A549 (cell line): ENCODE data around the gene ANKRD28. TPM values are rescaled to one million over a fixed set of nuclear protein-coding genes. Genes with fewer than 3 reads are reported as not detected.
"Not testable (repeated sequence)": the region's sequence is repeated elsewhere in the genome, so short reads cannot be mapped to it uniquely, and the experiment has no call there.

ENCODE experiments used
- ATAC-seq, 2 experiments: fragments of 200-7000 bp in 1 of 2; fragments of >200 bp in 1 of 2; cut with Nextera tagmentation in 1 of 2; cut with Tn5 transposase in 1 of 2; 3 replicates each; pipeline versions ENCODE4 v1.8.0 to v1.9.1; 2018 to 2020; ENCODE audit warnings: mild to moderate bottlenecking in 1 of 2, moderate library complexity in 1 of 2
- CTCF ChIA-PET: fragments of 300-600 bp; sonication (Branson Sonifier 250); formaldehyde crosslinking; extraction: SDS; loops from one replicate; lab custom pipeline; 2021; ENCODE audit warnings: antibody characterized with exemption, inconsistent platforms; lab: Yijun Ruan, JAX
- POLR2A ChIA-PET: fragments of 350-600 bp; formaldehyde crosslinking; extraction: SDS; loops from one replicate; lab custom pipeline; 2021; ENCODE audit warnings: antibody characterized with exemption, inconsistent platforms; lab: Yijun Ruan, JAX
- DNase-seq, 2 experiments: peaks; one replicate each; pipeline versions ENCODE4 v3.0.0 to v3.0.0-alpha.2; 2011 to 2016; ENCODE audit warnings: low read depth in 1 of 2, low spot score in 1 of 2
- FAIRE-seq: peaks from 2 replicates; lab custom pipeline; 2011; peaks lifted over from hg19 to GRCh38; lab: Jason Lieb, UNC
- H3K27ac ChIP-seq, 2 experiments: fragments of >200 bp; sonication (Bioruptor Twin); formaldehyde crosslinking; 3 replicates each; pipeline ENCODE4 v1.5.1; 2016 to 2017
- H3K4me1 ChIP-seq: fragments of >200 bp; sonication (Bioruptor Twin); formaldehyde crosslinking; 3 replicates; pipeline ENCODE4 v1.6.1; 2016
- H3K4me2 ChIP-seq: fragments of >200 bp; sonication (Bioruptor Twin); formaldehyde crosslinking; 3 replicates; pipeline ENCODE4 v1.6.1; 2016
- H3K4me3 ChIP-seq: fragments of >200 bp; sonication (Bioruptor Twin); formaldehyde crosslinking; 3 replicates; pipeline ENCODE4 v1.5.1; 2016
- H3K9me3 ChIP-seq: fragments of >200 bp; sonication (Bioruptor Twin); formaldehyde crosslinking; 3 replicates; pipeline ENCODE4 v1.6.1; 2016
- CBX2 ChIP-seq: fragments of 200-600 bp; sonication (generic); IDR thresholded peaks from 2 replicates; pipeline ENCODE4 v1.6.1; 2016; ENCODE audit warnings: low read depth, mild to moderate bottlenecking, borderline replicate concordance
- CHD4 ChIP-seq: fragments of 200-600 bp; sonication (generic); IDR thresholded peaks from 2 replicates; pipeline ENCODE4 v1.6.1; 2016; ENCODE audit warnings: antibody characterized with exemption, mild to moderate bottlenecking, borderline replicate concordance
- E2F6 ChIP-seq: IDR thresholded peaks from 2 replicates; pipeline ENCODE4 v1.6.1; 2012; ENCODE audit warnings: low read depth, borderline replicate concordance
- ELK1 ChIP-seq: fragments of 150-350 bp; IDR thresholded peaks from 2 replicates; pipeline ENCODE4 v1.6.1; 2014; ENCODE audit warnings: low read depth, mild to moderate bottlenecking, low read length
- EP300 ChIP-seq, 2 experiments: fragments of >200 bp; sonication (Bioruptor Twin); formaldehyde crosslinking; IDR thresholded peaks; 2 replicates in 1 of 2; 3 replicates in 1 of 2; pipeline ENCODE4 v1.6.1; 2016 to 2017
- FOSB ChIP-seq: fragments of 250-450 bp; sonication (Bioruptor Pico); IDR thresholded peaks from 2 replicates; pipeline ENCODE4 v1.5.0; 2020; ENCODE audit warnings: mild to moderate bottlenecking, moderate library complexity
- FOSL2 ChIP-seq, 2 experiments: fragments of 450-650 bp in 1 of 2; fragments of >200 bp in 1 of 2; sonication (Bioruptor Twin) in 1 of 2; formaldehyde crosslinking; IDR thresholded peaks; 2 replicates each; pipeline versions ENCODE4 v1.5.0 to v1.6.1; 2016 to 2020; ENCODE audit warnings: mild to moderate bottlenecking in 1 of 2, moderate library complexity in 1 of 2
- GATA3 ChIP-seq: IDR thresholded peaks from 2 replicates; pipeline ENCODE4 v1.6.1; 2012; ENCODE audit warnings: borderline replicate concordance
- HEYL ChIP-seq: fragments of 250-450 bp; sonication (Bioruptor Pico); IDR thresholded peaks from 2 replicates; pipeline ENCODE4 v1.8.0; 2021; ENCODE audit warnings: mild to moderate bottlenecking, moderate library complexity
- HOXB13 ChIP-seq: fragments of 250-450 bp; sonication (Bioruptor Pico); IDR thresholded peaks from 2 replicates; pipeline ENCODE4 v1.5.0; 2020; ENCODE audit warnings: low read depth, mild to moderate bottlenecking, moderate library complexity
- MAFK ChIP-seq: fragments of 450-650 bp; IDR thresholded peaks from 2 replicates; pipeline ENCODE4 v1.6.1; 2014; ENCODE audit not compliant: partially characterized antibody
- MAX ChIP-seq: IDR thresholded peaks from 2 replicates; pipeline ENCODE4 v1.6.1; 2012
- MYC ChIP-seq: IDR thresholded peaks from 2 replicates; pipeline ENCODE4 v1.6.1; 2012; ENCODE audit warnings: mild to moderate bottlenecking, inconsistent platforms, low read length, improper control_type of control experiment, borderline replicate concordance
- NPAS2 ChIP-seq: fragments of 250-450 bp; sonication (Bioruptor Pico); IDR thresholded peaks from 2 replicates; pipeline ENCODE4 v1.8.0; 2022; ENCODE audit warnings: mild to moderate bottlenecking, moderate library complexity, borderline replicate concordance
- RAD21 ChIP-seq, 2 experiments: fragments of >200 bp in 1 of 2; sonication (Bioruptor Twin) in 1 of 2; formaldehyde crosslinking in 1 of 2; IDR thresholded peaks in 1 of 2; conservative IDR thresholded peaks in 1 of 2; 2 replicates in 1 of 2; 3 replicates in 1 of 2; pipeline ENCODE4 v1.6.1; 2012 to 2018; ENCODE audit warnings: inconsistent platforms in 1 of 2
- RCOR1 ChIP-seq: fragments of 150-350 bp; IDR thresholded peaks from 2 replicates; pipeline ENCODE4 v1.6.1; 2014; ENCODE audit warnings: antibody characterized with exemption, low read length, low read depth
- REST ChIP-seq: fragments of 200-600 bp; sonication (generic); IDR thresholded peaks from 2 replicates; pipeline ENCODE4 v1.6.1; 2016; ENCODE audit warnings: antibody characterized with exemption, mild to moderate bottlenecking, moderate library complexity
- RFX5 ChIP-seq: fragments of 450-650 bp; IDR thresholded peaks from 2 replicates; pipeline ENCODE4 v1.7.1; 2014; ENCODE audit warnings: antibody characterized with exemption, mild to moderate bottlenecking, moderate library complexity
- SMC3 ChIP-seq: fragments of >200 bp; sonication (Bioruptor Twin); formaldehyde crosslinking; IDR thresholded peaks from 3 replicates; pipeline ENCODE4 v1.6.1; 2018; ENCODE audit warnings: inconsistent platforms
- USF2 ChIP-seq: fragments of 450-650 bp; IDR thresholded peaks from 2 replicates; pipeline ENCODE4 v1.6.1; 2014; ENCODE audit warnings: antibody characterized with exemption
- WGBS: methylation state at CpG from one replicate; pipeline ENCODE4 v1.1.6; 2017; ENCODE audit errors: missing lambda C conversion rate; 5-methylcytosine and 5-hydroxymethylcytosine counted together
- polyA plus RNA-seq, 4 experiments: library from polyadenylated mRNA; depleted of rRNA in 3 of 4; stranded (reverse); fragments of >200 nt; fragmentation: RNase III in 1 of 4; extraction: RNeasy Plus Mini Kit Qiagen cat#74134 plus additional on column Dnase treatment in 1 of 4; gene quantifications; 2 replicates in 3 of 4; 3 replicates in 1 of 4; pipeline ENCODE4 v1.2.3, GENCODE V29; 2011 to 2017

Gene ANKRD28
- polyA plus RNA-seq, 2 of the 4 experiments (the other 2 are of a cell fraction), result 29.9 to 72.0 TPM

GRCh38 chr3:15844889-15845288, 47.1 kb upstream of the ANKRD28 start:
- WGBS, result 81% methylated on average over 3 of the region's 3 CpGs
- ATAC-seq (no peak), FAIRE-seq (no peak), DNase-seq (no peak)
- Histone ChIP-seq H3K9me3 (peaks cover 12% of the 10 kb centered on the region; the same call in 1 of the 3 replicates), H3K4me3 (no peak overlapping the region), H3K27ac (no peak overlapping the region), H3K4me1 (no peaks in the 10 kb centered on the region), H3K4me2 (no peak overlapping the region)
- TF ChIP-seq HEYL (CRISPR knock-in tag) (no peak), CBX2 (no peak), HOXB13 (CRISPR knock-in tag) (no peak), FOSB (CRISPR knock-in tag) (no peak), MYC (no peak), GATA3 (no peak), RFX5 (no peak), USF2 (no peak), MAFK (no peak), ELK1 (no peak), NPAS2 (CRISPR knock-in tag) (no peak), RAD21 (conservative IDR thresholded peaks at IDR 0.05 in 1 of 2, IDR thresholded peaks at IDR 0.05 in 1 of 2) (no peak), RCOR1 (no peak), REST (no peak), MAX (no peak), EP300 (IDR thresholded peaks at IDR 0.05) (no peak), FOSL2 (IDR thresholded peaks at IDR 0.05) (no peak), FOSL2 (CRISPR knock-in tag; IDR thresholded peaks at IDR 0.05) (no peak), E2F6 (no peak), CHD4 (no peak), SMC3 (no peak)
- CTCF ChIA-PET, result no interaction called here
- POLR2A ChIA-PET, result no interaction called here

- FAIRE-seq, H3K27ac ChIP-seq, DNase-seq, H3K4me3 ChIP-seq, CTCF ChIA-PET, H3K4me2 ChIP-seq, H3K4me1 ChIP-seq, ATAC-seq, POLR2A ChIA-PET: not testable (repeated sequence)
- H3K9me3 ChIP-seq, result peaks cover 11% of the 10 kb centered on the region
- WGBS, result 95% methylated on average over 4 of the region's 4 CpGs
Measured at GRCh38 chr3:15841091-15841973, 43.6 kb upstream of the ANKRD28 start.
